GM12878 (cell line): ENCODE data around the gene SLC25A27. TPM values are rescaled to one million over a fixed set of nuclear protein-coding genes. Genes with fewer than 3 reads are reported as not detected.

Experiments used
- ATAC-seq: fragments of 200-7000 bp; cut with Tn5 transposase; 3 replicates; pipeline ENCODE4 v1.9.1; 2020; ENCODE audit warnings: mild to moderate bottlenecking, moderate library complexity
- BruUV-seq: library from RNA; stranded (reverse); fragments of 400-500 nt; replicated peaks from 2 replicates; lab custom pipeline; 2021; lab: Mats Ljungman, UMichigan
- CTCF ChIA-PET: fragments of 300-600 bp; sonication (Branson Sonifier 250); formaldehyde crosslinking; extraction: SDS; loops from one replicate; lab custom pipeline; 2021; ENCODE audit warnings: inconsistent platforms; lab: Yijun Ruan, JAX
- POLR2A ChIA-PET: fragments of 350-600 bp; formaldehyde crosslinking; extraction: SDS; loops from one replicate; lab custom pipeline; 2021; ENCODE audit warnings: inconsistent platforms; lab: Charles Lee
- RAD21 ChIA-PET: fragments of 300-600 bp; sonication (Branson Sonifier 250); formaldehyde crosslinking; loops from one replicate; lab custom pipeline; 2023; ENCODE audit warnings: antibody characterized with exemption; ENCODE audit not compliant: unreplicated experiment; lab: Charles Lee
- SMC1A ChIA-PET: fragments of 300-600 bp; sonication (Branson Sonifier 250); formaldehyde crosslinking; loops from one replicate; lab custom pipeline; 2023; ENCODE audit not compliant: unreplicated experiment, uncharacterized antibody; lab: Charles Lee
- DNase-seq: peaks from one replicate; pipeline ENCODE4 v3.0.0-alpha.2; 2011; ENCODE audit warnings: low read depth, low spot score
- FAIRE-seq: peaks from 3 replicates; lab custom pipeline; 2011; peaks lifted over from hg19 to GRCh38; lab: Jason Lieb, UNC
- H2AFZ ChIP-seq: 2 replicates; pipeline ENCODE4 v1.6.0; 2011; ENCODE audit warnings: low read depth, low read length, control low read depth; ENCODE audit not compliant: control insufficient read depth
- H3K27ac ChIP-seq: 2 replicates; pipeline ENCODE4 v1.5.1; 2011; ENCODE audit warnings: control low read depth; ENCODE audit not compliant: control insufficient read depth, insufficient read depth
- H3K27me3 ChIP-seq, 2 experiments: replicated peaks in 1 of 2; 2 replicates each; pipeline versions ENCODE4 v1.6.0 to v1.6.1; 2011; ENCODE audit warnings: low read length in 1 of 2; ENCODE audit not compliant: control insufficient read depth in 2 of 2, insufficient read depth in 2 of 2
- H3K36me3 ChIP-seq, 2 experiments: 2 replicates each; pipeline ENCODE4 v1.5.1; 2011; ENCODE audit warnings: low read length in 1 of 2; ENCODE audit not compliant: control insufficient read depth in 2 of 2, insufficient read depth in 2 of 2
- H3K4me1 ChIP-seq: 2 replicates; pipeline ENCODE4 v1.6.1; 2011; ENCODE audit warnings: mild to moderate bottlenecking, low read length, moderate library complexity, mixed read lengths; ENCODE audit not compliant: control insufficient read depth, insufficient read depth
- H3K4me2 ChIP-seq: 2 replicates; pipeline ENCODE4 v1.6.0; 2011; ENCODE audit warnings: control low read depth; ENCODE audit not compliant: control insufficient read depth, insufficient read depth
- H3K4me3 ChIP-seq: fragments of 200-600 bp; sonication (generic); 2 replicates; pipeline ENCODE4 v1.5.1; 2016
- H3K79me2 ChIP-seq: 2 replicates; pipeline ENCODE4 v1.6.0; 2011; ENCODE audit warnings: low read length; ENCODE audit not compliant: control insufficient read depth, insufficient read depth
- H3K9ac ChIP-seq: 2 replicates; pipeline ENCODE4 v1.8.0; 2011; ENCODE audit warnings: low read length, control low read depth, mixed read lengths; ENCODE audit not compliant: control insufficient read depth, insufficient read depth
- H3K9me3 ChIP-seq: replicated peaks from 3 replicates; pipeline ENCODE4 v1.5.1; 2011; ENCODE audit warnings: mild to moderate bottlenecking, low read length; ENCODE audit not compliant: control insufficient read depth, insufficient read depth
- H4K20me1 ChIP-seq: 2 replicates; pipeline ENCODE4 v1.6.0; 2011; ENCODE audit not compliant: control insufficient read depth, insufficient read depth
- ASH2L ChIP-seq: fragments of 300-600, 200-600 bp; sonication (generic); IDR thresholded peaks from 2 replicates; pipeline ENCODE4 v1.6.1; 2017; ENCODE audit warnings: low read depth, mild to moderate bottlenecking, borderline replicate concordance
- ATF7 ChIP-seq: fragments of 450-650 bp; IDR thresholded peaks from 2 replicates; pipeline ENCODE4 v1.6.1; 2016; ENCODE audit warnings: low read depth, mild to moderate bottlenecking
- CBFB ChIP-seq: IDR thresholded peaks from 2 replicates; pipeline ENCODE4 v1.6.1; 2016; ENCODE audit warnings: antibody characterized with exemption, low read depth
- FOS ChIP-seq: IDR thresholded peaks from 3 replicates; pipeline ENCODE4 v1.6.1; 2011; ENCODE audit warnings: borderline replicate concordance; ENCODE audit not compliant: insufficient read length; ENCODE audit errors: extremely low read depth
- HCFC1 ChIP-seq: fragments of 150-350 bp; IDR thresholded peaks from 2 replicates; pipeline ENCODE4 v1.6.1; 2014; ENCODE audit warnings: low read length
- IRF5 ChIP-seq: fragments of 450-650 bp; IDR thresholded peaks from 2 replicates; pipeline ENCODE4 v1.6.1; 2017; ENCODE audit warnings: borderline replicate concordance
- MEF2B ChIP-seq: fragments of 450-650 bp; IDR thresholded peaks from 2 replicates; pipeline ENCODE4 v1.6.1; 2018; ENCODE audit warnings: mild to moderate bottlenecking, moderate library complexity; ENCODE audit not compliant: partially characterized antibody, poor library complexity, severe bottlenecking
- MTA3 ChIP-seq: IDR thresholded peaks from 2 replicates; pipeline ENCODE4 v1.6.1; 2012; ENCODE audit warnings: low read length, inconsistent platforms, borderline replicate concordance
- MYC ChIP-seq: IDR thresholded peaks from 2 replicates; pipeline ENCODE4 v1.6.1; 2011; ENCODE audit warnings: mild to moderate bottlenecking, low read length, moderate library complexity, inconsistent platforms; ENCODE audit not compliant: insufficient read depth, insufficient replicate concordance, insufficient read length, severe bottlenecking
- NFXL1 ChIP-seq: fragments of 450-650 bp; IDR thresholded peaks from 2 replicates; pipeline ENCODE4 v1.6.1; 2017; ENCODE audit warnings: antibody characterized with exemption, mild to moderate bottlenecking, borderline replicate concordance
- PAX5 ChIP-seq: IDR thresholded peaks from 2 replicates; pipeline ENCODE4 v1.6.1; 2011; ENCODE audit warnings: low read depth, low read length, borderline replicate concordance
- PAX8 ChIP-seq: fragments of 450-650 bp; IDR thresholded peaks from 2 replicates; pipeline ENCODE4 v1.6.1; 2017; ENCODE audit warnings: mild to moderate bottlenecking, moderate library complexity
- SIX5 ChIP-seq: IDR thresholded peaks from 2 replicates; pipeline ENCODE4 v1.6.1; 2011; ENCODE audit warnings: mild to moderate bottlenecking, low read depth, low read length, moderate library complexity; ENCODE audit not compliant: severe bottlenecking
- SREBF2 ChIP-seq: IDR thresholded peaks from 2 replicates; pipeline ENCODE4 v1.6.1; 2012; ENCODE audit warnings: mild to moderate bottlenecking, low read length
- TARDBP ChIP-seq: IDR thresholded peaks from 2 replicates; pipeline ENCODE4 v1.6.1; 2016; ENCODE audit warnings: borderline replicate concordance
- ZNF217 ChIP-seq: fragments of 450-650 bp; IDR thresholded peaks from 2 replicates; pipeline ENCODE4 v1.6.1; 2017; ENCODE audit warnings: antibody characterized with exemption, mild to moderate bottlenecking
- ZNF24 ChIP-seq: fragments of 450-650 bp; IDR thresholded peaks from 2 replicates; pipeline ENCODE4 v1.6.1; 2017; ENCODE audit warnings: antibody characterized with exemption, mild to moderate bottlenecking
- WGBS: methylation state at CpG from one replicate; pipeline ENCODE4 v1.1.6; 2016; ENCODE audit warnings: low lambda C conversion rate; ENCODE audit not compliant: insufficient replicate concordance, insufficient coverage; ENCODE audit errors: missing lambda C conversion rate; 5-methylcytosine and 5-hydroxymethylcytosine counted together
- in situ Hi-C: fragments of 300-500 bp; cut with MboI; formaldehyde crosslinking; loops from 9 replicates; pipeline ENCODE4 v1.14.3; 2018; ENCODE audit warnings: mixed read lengths
- intact Hi-C: fragments of 100-400 bp; cut with micrococcal nuclease; formaldehyde crosslinking; loops from one replicate; pipeline ENCODE4 v1.14.2; 2022; ENCODE audit not compliant: unreplicated experiment
- polyA plus RNA-seq, 11 experiments: library from polyadenylated mRNA; depleted of rRNA in 4 of 11; unstranded in 6 of 11; stranded (reverse) in 5 of 11; fragments of >200 nt; fragmentation: Nextera tagmentation in 4 of 11; fragmentation: Illumina TruSeq in 1 of 11; extraction: Ambion mirVana in 4 of 11; extraction: Trizol in 1 of 11; gene quantifications; 1 replicate in 1 of 11; 2 replicates in 10 of 11; pipeline versions ENCODE4 v1.2.1 to v1.2.3, GENCODE V29; 2011 to 2016; ENCODE audit warnings: inconsistent platforms in 2 of 11, missing spikeins in 2 of 11, low read depth in 1 of 11
- total RNA-seq, 4 experiments: library from RNA; depleted of rRNA in 3 of 4; stranded (reverse); fragments of >200 nt in 3 of 4; fragmentation: Illumina TruSeq in 1 of 4; extraction: Trizol in 1 of 4; gene quantifications; 2 replicates each; pipeline versions ENCODE4 v1.2.1 to v1.2.3, GENCODE V29; 2013 to 2021
- TF ChIP-seq, protein P1 (sequence below): fragments of 450-650 bp; IDR thresholded peaks from 2 replicates; pipeline ENCODE4 v1.6.1; 2017; ENCODE audit warnings: mild to moderate bottlenecking, moderate library complexity
- TF ChIP-seq, protein P2 (sequence below): fragments of 450-650 bp; IDR thresholded peaks from 2 replicates; pipeline ENCODE4 v1.6.1; 2018; ENCODE audit warnings: borderline replicate concordance, mild to moderate bottlenecking; ENCODE audit not compliant: partially characterized antibody

SLC25A27 gene
- total and polyA plus RNA-seq, 10 of the 15 experiments (the other 5 are each of a cell fraction or from before 2014, with no cell fraction given), result not detected

DNA sequence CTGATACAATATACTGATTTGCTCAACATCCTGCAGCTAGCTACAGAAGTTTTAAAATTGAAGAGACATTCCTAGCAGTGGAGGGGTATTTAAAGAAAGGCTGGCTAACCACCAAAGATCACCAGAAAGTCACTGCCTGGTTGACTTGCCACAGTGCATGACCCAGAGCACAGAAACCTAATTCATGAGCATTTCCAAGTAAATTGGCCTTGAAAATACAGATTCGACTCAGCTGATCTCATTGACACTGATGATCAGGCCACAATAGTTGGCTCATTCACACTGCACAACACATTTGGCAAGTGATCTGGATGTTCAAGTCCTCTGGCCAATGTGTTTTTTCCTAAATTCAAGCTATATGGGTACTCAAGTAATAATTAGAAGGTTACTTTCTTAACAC is 21.6 kb downstream of the SLC25A27 start:
- Histone ChIP-seq H4K20me1 (no peaks in the 10 kb centered on the region), H3K27ac (no peak overlapping the region), H3K4me3 (no peak overlapping the region), H3K9me3 (no peaks in the 10 kb centered on the region), H3K9ac (no peak overlapping the region), H3K27me3 (no peaks in the 10 kb centered on the region; a peak in 1 of 4 replicates), H3K4me2 (no peak overlapping the region), H3K79me2 (no peaks in the 10 kb centered on the region), H3K4me1 (no peaks in the 10 kb centered on the region), H3K36me3 (no peaks in the 10 kb centered on the region), H2AFZ (no peak overlapping the region)
- WGBS, result 0% methylated on average over 1 of the region's 1 CpG
- ChIA-PET RAD21 (no interaction called here), POLR2A (no interaction called here), CTCF (no interaction called here), SMC1A (interaction anchor here (1.1 to 1.7 kb wide), 2 partner anchors 10 kb away, joined by 3 to 4 read pairs; no protein-coding TSS in a partner anchor)
- FAIRE-seq, result no peak
- ATAC-seq, result no peak
- DNase-seq, result no peak
- in situ Hi-C loops, result no loop called here
- TF ChIP-seq SIX5, result no peak
- TF ChIP-seq MYC, result no peak
- TF ChIP-seq ZNF24, result no peak
- TF ChIP-seq CBFB, result no peak
- TF ChIP-seq TARDBP, result no peak
- no peak for TF ChIP-seq HCFC1
- no peak for TF ChIP-seq PAX8
- TF ChIP-seq PAX5, result no peak
- TF ChIP-seq NFXL1, result no peak
- no peak for TF ChIP-seq MTA3
- no peak for TF ChIP-seq ZNF217
- TF ChIP-seq IRF5, result no peak
- TF ChIP-seq SREBF2, result no peak
- TF ChIP-seq, protein P1, sequence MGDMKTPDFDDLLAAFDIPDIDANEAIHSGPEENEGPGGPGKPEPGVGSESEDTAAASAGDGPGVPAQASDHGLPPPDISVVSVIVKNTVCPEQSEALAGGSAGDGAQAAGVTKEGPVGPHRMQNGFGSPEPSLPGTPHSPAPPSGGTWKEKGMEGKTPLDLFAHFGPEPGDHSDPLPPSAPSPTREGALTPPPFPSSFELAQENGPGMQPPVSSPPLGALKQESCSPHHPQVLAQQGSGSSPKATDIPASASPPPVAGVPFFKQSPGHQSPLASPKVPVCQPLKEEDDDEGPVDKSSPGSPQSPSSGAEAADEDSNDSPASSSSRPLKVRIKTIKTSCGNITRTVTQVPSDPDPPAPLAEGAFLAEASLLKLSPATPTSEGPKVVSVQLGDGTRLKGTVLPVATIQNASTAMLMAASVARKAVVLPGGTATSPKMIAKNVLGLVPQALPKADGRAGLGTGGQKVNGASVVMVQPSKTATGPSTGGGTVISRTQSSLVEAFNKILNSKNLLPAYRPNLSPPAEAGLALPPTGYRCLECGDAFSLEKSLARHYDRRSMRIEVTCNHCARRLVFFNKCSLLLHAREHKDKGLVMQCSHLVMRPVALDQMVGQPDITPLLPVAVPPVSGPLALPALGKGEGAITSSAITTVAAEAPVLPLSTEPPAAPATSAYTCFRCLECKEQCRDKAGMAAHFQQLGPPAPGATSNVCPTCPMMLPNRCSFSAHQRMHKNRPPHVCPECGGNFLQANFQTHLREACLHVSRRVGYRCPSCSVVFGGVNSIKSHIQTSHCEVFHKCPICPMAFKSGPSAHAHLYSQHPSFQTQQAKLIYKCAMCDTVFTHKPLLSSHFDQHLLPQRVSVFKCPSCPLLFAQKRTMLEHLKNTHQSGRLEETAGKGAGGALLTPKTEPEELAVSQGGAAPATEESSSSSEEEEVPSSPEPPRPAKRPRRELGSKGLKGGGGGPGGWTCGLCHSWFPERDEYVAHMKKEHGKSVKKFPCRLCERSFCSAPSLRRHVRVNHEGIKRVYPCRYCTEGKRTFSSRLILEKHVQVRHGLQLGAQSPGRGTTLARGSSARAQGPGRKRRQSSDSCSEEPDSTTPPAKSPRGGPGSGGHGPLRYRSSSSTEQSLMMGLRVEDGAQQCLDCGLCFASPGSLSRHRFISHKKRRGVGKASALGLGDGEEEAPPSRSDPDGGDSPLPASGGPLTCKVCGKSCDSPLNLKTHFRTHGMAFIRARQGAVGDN, result no peak
- TF ChIP-seq, protein P2, sequence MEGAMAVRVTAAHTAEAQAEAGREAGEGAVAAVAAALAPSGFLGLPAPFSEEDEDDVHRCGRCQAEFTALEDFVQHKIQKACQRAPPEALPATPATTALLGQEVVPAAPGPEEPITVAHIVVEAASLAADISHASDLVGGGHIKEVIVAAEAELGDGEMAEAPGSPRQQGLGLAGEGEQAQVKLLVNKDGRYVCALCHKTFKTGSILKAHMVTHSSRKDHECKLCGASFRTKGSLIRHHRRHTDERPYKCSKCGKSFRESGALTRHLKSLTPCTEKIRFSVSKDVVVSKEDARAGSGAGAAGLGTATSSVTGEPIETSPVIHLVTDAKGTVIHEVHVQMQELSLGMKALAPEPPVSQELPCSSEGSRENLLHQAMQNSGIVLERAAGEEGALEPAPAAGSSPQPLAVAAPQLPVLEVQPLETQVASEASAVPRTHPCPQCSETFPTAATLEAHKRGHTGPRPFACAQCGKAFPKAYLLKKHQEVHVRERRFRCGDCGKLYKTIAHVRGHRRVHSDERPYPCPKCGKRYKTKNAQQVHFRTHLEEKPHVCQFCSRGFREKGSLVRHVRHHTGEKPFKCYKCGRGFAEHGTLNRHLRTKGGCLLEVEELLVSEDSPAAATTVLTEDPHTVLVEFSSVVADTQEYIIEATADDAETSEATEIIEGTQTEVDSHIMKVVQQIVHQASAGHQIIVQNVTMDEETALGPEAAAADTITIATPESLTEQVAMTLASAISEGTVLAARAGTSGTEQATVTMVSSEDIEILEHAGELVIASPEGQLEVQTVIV, result no peak
- TF ChIP-seq MEF2B, result no peak
- TF ChIP-seq ASH2L, result no peak
- TF ChIP-seq ATF7, result no peak
- no peak for TF ChIP-seq FOS
- intact Hi-C loops, result no loop called here
- no TSS peak for BruUV-seq
